Left renal cortex interstitium (tissue), 4 donors: ENCODE data around the gene HACL1. TPM values are rescaled to one million over a fixed set of nuclear protein-coding genes. Genes with fewer than 3 reads are reported as not detected.

Source experiments
- DNase-seq, 4 donors: peaks; one replicate each; pipeline ENCODE4 v3.0.0-alpha.2; 2013; ENCODE audit warnings: low read depth in 4 of 4, low spot score in 2 of 4, missing footprints in 1 of 4
- polyA plus RNA-seq, 4 donors: library from polyadenylated mRNA; unstranded; fragments of 120-200 nt; gene quantifications; one replicate each; pipeline ENCODE4 v1.2.1, GENCODE V29; 2013; ENCODE audit not compliant: insufficient read length in 4 of 4

The HACL1 gene
- 10 to 100 TPM; 17.7 to 26.0 (median 22.6) TPM for polyA plus RNA-seq

DNA sequence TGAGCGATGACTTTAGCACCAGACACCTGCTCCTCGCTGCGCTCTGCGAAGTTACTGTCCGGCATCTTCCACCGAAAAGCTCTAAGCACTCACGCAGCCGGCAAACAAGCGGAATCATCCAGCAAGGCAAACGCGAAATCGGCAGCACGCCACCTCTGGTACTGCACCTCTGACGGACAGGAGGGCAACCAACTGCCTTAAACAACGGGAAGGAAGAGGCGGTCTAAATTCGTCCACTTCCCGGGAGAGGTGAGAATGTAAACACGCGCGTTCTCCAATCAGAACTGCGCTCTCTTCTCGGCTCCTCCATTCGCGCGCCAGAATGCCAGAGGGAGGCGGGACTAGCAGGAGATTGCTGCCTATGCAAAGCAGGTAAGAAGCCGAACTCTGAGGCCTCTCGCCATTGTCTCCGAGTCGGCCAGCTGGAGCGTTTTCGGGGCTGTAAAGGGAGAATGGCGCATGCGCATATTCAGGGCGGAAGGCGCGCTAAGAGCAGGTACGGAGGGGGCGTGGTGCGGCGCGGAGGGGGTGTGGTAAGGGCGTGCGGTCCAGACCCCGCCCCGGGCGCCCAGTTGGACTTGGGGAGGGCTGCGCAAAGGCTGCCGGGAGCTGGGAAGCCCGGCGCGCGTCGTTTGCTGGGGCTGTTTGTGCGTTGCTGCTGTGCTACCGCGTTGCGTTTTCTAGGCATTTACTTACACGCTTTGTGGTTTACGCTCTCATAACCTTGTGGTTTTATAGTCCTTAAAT is at the start of gene HACL1, which contains the start of gene BTD:
HACL1 (minus strand) TSS at position 171 of the 747 bp plus-strand sequence; CDS start at position 65, 106 bp downstream.
BTD (plus strand) TSS at position 347 of the 747 bp plus-strand sequence. CDS start 33,695 bp downstream, outside the sequence.
- DNase-seq = peak; percentile 95 to 99 (median 98)

DNA sequence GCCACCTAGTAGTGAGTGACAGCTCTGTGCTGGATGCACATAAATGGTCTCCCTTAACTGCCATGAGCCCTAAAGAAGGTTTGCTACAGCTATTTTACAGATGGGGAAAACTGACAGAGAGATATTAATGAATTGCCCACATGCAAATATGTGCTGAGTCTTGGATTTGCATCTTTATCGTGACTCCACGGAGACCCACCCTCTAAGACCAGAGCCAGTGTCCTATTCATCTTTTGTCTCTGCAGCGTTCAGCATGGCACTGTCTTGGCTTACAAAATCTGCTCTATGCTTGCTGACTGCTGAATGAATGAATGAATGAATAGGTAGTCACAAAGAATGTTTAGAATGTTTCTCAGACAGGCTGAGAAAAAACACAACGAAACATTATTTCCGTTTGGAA is 48.5 kb upstream of the HACL1 start:
- no peak for DNase-seq

DNA sequence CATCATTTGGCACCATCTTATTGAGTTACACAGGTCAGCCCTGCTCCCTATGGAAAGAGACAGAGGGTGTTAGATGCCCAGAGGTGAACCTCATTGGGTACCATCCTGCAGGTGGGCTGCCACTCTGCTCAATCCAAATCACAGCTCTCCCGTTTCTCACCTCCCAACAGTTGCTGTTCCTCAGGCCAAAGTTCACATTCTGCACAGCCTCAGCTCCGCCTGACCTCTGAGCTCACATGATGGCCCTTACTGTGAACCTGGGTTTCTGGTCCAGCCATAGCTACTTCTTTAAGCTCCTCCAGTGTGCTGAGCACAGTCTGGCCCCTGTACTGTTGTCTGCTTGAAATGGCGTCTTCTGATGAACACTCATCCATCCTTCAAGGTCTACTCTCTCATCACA is 48.0 kb upstream of the HACL1 start:
- no peak for DNase-seq

DNA sequence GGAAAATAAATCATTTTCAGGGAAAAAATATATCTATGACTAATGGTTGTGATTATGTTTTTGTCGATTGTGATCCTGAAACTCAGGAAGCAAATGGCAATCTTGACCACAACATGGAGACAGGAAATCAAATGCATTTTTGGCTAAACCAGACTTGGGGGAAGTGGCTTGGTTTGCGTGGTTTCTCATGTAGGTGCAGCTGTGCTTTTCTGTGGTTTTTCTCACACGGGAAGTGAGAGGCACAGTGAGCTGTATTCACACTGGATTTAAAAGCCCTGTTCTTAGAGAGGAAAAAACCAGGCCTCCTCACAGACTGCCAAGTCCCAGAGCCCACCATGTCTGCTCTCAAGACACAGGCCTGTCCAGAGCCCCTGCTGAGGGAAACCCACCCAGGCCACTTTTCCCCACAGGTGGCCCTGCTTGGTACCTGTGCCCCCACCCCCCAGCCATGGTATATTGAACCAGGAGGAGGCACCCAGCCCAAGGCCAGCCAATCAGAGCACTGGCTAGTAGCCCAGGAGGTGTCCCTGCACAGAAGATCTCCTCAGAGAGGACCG is 46.3 kb upstream of the HACL1 start:
- no peak for DNase-seq

DNA sequence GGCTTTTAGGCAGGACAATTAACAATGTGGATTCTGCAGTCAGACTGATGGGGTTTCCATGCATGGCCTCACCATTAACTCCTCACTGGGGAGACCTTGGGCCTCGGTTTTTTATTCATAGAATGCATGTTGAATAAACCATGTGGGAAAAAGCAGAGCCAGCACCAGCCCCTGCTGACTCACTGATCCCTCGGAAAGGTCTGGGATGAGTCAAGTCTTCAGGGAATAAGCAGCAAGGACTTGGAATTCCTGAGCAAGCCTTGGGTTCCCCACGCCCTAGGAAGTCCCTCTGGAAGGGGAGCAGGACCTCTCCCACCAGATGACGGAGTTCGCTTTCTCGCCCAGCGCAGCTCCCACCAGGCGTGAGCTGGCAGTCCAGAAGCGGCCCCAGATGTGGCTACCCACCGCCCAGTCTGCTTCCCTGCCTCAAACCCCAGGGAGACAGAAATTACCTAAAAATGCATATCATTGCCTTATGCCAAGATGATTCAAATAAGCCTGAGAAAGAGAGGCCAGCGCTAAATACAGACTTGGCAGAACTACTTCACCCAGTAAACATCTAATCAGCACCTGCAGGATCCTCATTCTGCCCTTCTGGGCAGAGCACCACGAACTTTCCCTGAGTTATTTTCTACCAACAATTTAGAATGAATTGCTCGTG is 45.6 kb upstream of the HACL1 start:
- DNase-seq = no peak

DNA sequence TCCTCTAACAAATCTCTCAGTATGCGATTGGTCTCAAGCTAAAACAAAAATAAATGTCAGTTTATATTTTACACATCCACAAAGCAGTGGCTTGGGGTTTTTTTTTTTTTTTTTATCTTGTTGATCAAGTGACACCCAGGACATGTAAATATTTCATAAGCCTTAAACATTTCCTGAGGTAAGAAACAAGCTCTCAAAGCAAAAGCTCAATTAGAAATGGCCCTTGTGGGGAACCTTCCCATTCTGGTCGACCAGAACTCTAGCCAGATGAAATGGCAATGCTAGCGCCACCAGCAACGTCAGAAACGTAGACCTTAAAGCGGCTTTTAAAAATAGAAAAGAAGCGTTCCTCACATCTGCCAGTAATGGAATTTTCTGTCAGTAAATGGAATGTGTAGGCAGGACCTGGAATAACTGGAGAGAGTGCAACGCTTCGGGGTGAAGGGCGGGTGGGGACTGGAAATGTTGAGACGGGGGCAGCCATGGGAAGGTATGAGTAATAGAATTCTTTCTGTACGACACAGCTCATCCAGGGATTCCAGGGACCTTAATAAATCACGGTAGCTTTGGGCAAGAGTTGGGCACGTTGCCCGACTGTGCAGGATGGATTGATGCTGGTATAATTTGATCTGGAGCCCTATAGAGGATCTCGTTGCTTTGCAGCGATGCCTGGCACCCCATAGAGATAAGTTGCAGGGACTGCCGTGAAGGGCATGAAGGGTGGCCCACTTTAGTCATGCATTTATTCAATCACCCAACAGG is 44.6 kb upstream of the HACL1 start:
- no peak for DNase-seq

DNA sequence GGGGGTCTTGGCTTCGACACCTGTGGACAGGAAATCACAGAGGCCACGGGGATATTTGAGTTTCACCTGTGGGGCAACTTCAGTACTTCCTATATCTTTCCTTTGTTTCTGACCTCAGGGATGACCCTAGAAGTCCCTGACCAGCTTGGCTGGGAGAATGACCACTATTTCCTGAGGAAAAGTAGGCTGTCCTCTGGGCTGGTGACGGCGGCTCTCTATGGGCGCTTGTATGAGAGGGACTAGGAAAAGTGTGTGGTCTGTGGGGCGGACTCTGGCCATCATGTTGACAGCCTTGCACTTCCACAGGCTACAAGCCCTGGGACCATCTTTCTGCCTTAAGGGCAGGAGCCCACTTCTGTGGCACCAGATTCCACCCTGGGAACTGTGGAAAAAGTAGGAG is 43.9 kb upstream of the HACL1 start:
- DNase-seq = no peak

DNA sequence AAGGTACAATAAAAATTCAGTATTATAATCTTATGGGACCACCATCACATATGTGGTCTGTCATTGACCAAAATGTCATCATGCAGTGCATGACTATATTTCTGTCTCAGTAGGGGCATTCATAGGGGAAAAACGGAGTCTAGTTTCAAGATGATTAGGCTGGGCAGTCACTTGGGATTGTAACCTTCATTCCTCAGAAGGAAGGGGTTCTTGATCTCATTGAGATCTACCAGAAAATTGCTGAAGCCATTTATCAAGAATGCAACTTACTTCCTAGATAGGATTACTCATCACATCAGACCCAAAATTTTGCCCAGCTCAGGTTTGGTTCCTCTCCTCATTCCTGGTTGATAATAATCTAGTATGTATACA is 37.5 kb upstream of the HACL1 start:
- DNase-seq = no peak

DNA sequence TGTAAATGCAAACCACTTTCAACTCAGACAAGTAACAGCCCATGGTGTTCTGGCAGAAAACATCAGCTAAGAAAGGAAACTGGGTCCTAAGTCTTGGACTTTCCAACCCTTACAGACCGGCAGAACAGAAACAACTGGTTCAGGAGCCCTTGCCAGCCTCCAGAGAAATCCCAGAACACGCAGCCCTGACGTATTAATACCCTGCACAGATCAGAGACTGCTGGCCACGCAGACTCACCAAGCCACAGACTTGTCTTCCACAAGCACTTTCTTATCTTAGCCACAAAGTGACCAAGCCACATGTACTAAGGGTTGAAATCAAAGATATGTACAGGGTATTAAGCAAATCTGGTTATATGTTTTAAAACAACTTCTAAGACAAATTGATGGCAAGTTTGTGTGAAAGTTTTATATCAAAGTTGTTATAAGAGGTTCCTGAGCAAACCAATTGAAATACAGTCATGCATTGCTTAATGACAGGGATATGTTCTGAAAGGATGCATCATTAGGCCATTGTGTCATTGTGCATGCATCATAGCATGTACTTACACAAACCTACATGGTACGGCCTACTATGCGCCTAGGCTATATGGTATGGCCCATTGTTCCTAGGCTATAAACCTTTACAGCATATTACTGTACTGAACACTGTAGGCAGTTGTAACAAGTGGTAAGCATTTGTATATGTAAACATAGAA is 37.0 kb upstream of the HACL1 start:
- DNase-seq = no peak

DNA sequence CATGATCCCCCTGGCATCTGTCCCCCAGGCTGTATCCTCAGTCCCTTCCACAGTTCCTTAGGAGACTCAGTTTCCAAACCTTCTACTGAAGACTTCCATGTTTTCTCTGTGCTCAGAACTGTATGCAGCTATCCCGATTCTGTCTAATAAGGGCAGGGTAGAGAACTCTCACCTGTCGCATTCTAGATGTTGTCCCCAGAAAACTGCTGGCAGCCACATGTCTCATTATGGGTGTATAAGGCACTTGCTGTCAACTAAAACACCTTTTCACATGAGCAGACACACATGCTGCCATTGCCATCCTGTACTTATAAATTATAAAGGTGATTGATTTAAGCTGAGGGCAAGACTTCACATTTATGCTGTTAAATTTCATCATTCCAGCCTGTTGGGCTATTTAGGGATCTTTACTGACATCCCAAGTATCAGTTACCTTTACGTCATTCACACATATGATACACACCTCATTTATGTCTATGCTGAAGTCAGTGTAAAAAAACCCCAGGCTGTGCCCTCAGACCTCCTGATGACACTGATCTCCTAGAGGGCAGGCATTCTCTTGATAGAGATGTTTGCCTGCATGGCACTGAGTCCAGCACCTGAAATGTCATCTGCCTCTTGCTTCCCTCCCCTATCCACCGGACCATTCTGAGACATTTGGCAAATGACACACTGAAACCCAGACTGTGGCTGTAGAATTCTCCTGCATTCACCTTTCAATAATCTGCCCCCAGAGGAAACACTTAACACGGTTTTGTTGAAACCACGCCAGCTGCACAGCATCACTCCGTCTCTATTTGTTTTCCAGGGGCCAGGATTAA is 36.0 kb upstream of the HACL1 start:
- no peak for DNase-seq

DNA sequence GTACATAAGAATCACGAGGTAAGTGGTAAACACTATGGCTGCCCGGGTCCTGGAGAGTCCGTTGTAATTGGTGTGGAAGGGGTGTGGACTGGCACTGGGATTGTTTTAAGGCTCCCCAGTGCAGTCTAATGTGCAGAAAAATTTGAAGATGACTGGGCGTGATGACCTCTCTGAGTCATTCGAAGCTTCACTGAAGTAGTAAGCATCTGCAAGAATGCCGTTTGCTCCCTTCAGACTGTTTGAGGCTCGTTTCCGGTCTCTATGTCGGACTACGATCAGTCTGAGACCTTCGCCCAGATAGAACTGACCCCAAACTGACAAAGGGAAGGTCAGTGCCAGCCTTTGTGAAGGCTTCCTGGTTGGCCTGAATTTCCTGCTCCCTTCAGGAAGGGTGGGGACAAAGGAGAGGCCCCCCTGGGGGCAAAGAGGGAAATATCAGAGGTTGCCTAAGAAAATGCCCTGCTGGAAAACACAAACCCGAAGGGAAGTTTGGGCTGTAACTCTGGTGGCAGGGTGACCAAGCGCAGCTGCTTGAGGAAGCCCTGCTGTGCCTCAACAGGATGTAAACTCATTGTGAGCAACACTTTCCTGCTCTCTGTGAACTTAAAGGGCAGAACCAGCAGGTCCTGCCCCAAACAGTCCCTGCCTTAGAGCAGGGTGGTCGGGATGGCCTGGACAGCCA is 34.8 kb upstream of the HACL1 start:
- DNase-seq = no peak

DNA sequence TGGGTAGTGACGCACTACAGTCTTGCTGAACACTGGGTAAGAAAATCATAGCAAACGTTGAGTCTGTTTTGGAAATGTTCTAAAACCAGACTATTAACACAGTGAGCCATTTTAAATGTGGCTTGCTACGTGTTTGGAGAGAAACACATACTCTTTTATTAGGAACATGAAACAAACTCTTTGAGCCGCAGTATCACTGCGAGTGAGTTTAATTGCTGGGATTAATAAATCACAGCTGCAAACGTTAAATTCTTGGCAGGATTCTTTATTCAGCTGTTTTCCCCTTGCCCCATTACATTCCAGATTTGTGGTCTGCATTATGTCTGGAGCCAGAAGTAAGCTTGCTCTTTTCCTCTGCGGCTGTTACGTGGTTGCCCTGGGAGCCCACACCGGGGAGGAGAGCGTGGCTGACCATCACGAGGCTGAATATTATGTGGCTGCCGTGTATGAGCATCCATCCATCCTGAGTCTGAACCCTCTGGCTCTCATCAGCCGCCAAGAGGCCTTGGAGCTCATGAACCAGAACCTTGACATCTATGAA is 33.8 kb upstream of the HACL1 start:
- DNase-seq = peak in 2 of 4 donors; percentile 53 to 57

DNA sequence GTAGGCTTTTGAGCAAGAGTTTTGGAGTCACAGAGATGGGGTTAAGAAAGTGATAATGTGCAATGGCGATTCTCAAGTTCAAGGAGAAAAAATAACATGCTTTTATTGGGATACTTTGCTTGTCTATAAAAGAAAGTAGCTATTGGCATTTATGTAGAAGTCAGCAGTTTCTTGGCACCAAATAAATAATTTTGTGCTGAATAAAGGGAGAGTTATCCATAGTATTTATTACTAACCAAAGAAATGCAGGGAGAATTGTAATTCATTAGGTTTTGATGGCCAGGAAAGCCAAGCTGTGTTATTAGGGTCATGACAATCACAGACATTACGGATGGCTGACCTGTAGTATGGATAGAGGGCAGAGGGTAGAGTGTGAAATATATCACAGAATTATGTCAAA is 33.3 kb upstream of the HACL1 start:
- DNase-seq = no peak

DNA sequence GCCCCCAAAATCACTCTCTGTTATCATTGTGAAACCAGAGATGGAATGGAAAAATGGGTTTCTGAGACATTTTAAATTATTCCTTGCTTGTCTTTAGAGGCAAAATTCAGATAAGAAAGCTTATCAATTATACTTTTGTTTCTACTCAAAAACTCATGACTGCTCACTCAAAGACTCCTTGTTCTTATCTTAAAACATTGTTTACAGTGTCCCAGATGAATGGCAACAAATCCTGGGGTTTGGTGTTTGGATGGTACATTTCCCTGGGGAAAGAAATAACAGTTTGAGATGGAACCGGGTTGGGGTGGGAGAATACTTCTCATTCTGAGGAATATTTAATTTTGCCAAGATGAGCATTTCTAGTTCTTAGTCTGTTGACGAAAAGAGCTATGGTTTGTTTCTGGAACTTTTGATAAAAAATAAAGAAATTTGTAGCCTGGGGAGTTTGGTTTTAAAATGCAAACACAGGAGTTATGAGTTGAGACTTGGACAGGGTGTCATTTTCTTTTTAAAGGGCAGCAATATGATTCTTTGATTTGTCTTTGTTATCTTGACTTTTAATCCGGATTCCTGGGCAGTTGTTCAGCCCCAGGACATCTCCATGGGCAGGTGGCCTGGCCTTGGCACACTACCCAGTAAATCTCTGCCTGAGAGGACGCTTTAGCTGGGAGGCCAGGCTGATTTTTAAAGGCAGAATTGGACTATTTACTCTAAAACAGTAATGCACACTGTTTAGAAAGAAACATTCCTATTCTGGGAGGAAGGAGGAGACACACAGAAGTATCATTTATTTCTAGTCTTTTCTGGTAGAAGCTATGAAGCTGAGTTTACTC is 32.6 kb upstream of the HACL1 start:
- no peak for DNase-seq

DNA sequence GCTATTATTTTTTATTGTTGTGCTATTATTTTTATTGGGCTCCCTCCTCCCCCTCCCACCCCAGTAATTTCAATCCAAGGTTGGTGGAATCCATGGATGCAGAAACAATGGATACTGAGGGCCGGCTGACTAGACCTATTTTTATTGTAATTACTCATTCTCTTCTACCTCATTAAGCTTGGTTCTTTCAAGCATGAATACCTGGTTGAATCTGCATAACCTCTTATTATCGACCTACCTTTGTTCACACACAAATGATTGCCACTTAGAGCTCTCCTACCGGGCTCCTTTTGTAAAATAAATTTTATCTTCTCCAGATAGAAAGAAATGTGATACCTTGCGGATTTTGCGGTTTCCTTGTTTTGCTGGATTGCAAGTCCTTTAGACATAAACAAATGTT is 31.8 kb upstream of the HACL1 start:
- no peak for DNase-seq

DNA sequence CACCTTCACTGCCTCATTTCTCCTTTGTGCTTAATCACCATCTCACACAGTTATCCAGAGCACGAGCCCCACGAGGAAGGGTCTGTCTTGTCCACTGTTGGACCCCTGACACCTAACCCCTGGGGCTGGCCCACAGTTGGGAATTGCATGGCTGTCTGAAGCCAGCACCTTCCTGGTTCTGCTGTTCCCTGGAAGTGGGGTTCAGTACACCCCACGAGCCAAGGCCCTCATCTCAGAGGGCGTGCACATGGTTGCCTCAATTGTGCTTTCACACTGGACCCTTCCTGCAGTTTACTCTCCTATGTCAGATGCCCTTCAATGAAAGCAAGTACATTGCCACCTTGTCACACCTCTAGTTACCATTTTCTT is 30.8 kb upstream of the HACL1 start:
- DNase-seq = no peak

DNA sequence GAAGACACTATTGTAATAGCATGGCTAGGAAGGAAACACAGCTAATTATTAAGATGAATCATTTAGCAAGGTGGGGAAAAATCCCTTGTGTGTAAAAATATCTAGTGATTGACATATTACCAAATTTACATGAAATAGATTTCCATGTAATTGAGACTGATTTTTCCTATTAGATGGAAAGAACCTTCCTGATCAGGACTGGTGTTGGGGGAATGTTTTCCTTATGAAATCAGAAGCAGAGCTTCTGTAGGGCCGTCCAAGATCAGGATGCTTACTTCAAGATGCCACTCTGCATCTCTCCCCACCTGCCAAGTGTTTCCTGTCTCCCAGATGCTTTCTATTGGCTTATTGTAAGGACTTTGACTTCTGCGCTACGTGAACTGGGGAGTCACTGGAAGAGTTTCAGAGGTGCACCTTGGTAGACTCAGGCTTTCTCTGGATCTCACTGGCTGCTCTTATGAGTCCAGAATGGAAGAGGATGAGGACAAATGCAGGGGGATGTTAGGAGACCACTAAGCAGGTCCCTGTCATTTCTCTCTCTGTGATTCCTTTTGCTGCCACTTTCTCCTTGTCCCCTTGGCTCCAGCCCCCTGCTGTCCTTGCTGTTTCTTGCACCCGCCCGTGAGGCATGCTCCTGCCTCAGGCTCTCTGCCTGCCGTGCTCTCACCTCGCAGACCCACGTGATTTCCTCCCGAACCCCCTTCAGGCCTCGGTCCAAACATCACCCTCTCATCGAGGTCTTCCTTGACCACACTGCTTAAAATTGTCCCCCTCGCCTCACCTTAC is 30.2 kb upstream of the HACL1 start:
- no peak for DNase-seq
